GM23338 (cell line): ENCODE data around the gene FBLIM1. TPM values are rescaled to one million over a fixed set of nuclear protein-coding genes. Genes with fewer than 3 reads are reported as not detected.

Experiments
- ATAC-seq: fragments of 200-7000 bp; cut with Tn5 transposase; 3 replicates; pipeline ENCODE4 v1.9.1; 2020
- DNase-seq: peaks from one replicate; pipeline ENCODE4 v3.0.0-alpha.2; 2015; ENCODE audit warnings: low spot score
- H2AFZ ChIP-seq: fragments of 200-600 bp; sonication (generic); 2 replicates; pipeline ENCODE4 v1.8.0; 2016; ENCODE audit warnings: antibody characterized with exemption, mild to moderate bottlenecking, moderate library complexity
- H3F3A ChIP-seq: fragments of 200-600 bp; sonication (generic); replicated peaks from 2 replicates; pipeline ENCODE4 v1.8.0; 2017; ENCODE audit warnings: antibody characterized with exemption, mixed run types, low read depth
- H3K27ac ChIP-seq: fragments of 200-600 bp; sonication (generic); 2 replicates; pipeline ENCODE4 v1.6.1; 2016; ENCODE audit warnings: low read depth
- H3K27me3 ChIP-seq: fragments of 200-600 bp; sonication (generic); 2 replicates; pipeline ENCODE4 v1.8.0; 2016; ENCODE audit warnings: mild to moderate bottlenecking, mixed run types, moderate library complexity; ENCODE audit not compliant: insufficient read depth
- H3K36me3 ChIP-seq: fragments of 200-600 bp; sonication (generic); 2 replicates; pipeline ENCODE4 v1.8.0; 2016; ENCODE audit warnings: mild to moderate bottlenecking; ENCODE audit not compliant: insufficient read depth
- H3K4me1 ChIP-seq: fragments of 200-600 bp; sonication (generic); 2 replicates; pipeline ENCODE4 v1.8.0; 2016; ENCODE audit warnings: mild to moderate bottlenecking, moderate library complexity; ENCODE audit not compliant: insufficient read depth
- H3K4me2 ChIP-seq: fragments of 200-600 bp; sonication (generic); 2 replicates; pipeline ENCODE4 v1.7.1; 2017; ENCODE audit warnings: mixed run types
- H3K4me3 ChIP-seq: fragments of 200-600 bp; sonication (generic); 2 replicates; pipeline ENCODE4 v1.6.1; 2016; ENCODE audit warnings: mixed run types
- H3K79me2 ChIP-seq: fragments of 200-600 bp; sonication (generic); replicated peaks from 2 replicates; pipeline ENCODE4 v1.8.0; 2017; ENCODE audit warnings: mild to moderate bottlenecking; ENCODE audit not compliant: insufficient read depth
- H3K9me2 ChIP-seq: fragments of 200-600 bp; sonication (generic); 2 replicates; pipeline ENCODE4 v1.8.0; 2017; ENCODE audit not compliant: insufficient read depth
- H4K20me1 ChIP-seq: fragments of 200-600 bp; sonication (generic); replicated peaks from 2 replicates; pipeline ENCODE4 v1.8.0; 2017; ENCODE audit warnings: mild to moderate bottlenecking; ENCODE audit not compliant: insufficient read depth
- H3K27ac Mint-ChIP-seq: 2 replicates; pipeline ENCODE4 v1.8.0; 2020; ENCODE audit warnings: inconsistent platforms, mild to moderate bottlenecking, moderate library complexity, mixed read lengths
- H3K27me3 Mint-ChIP-seq: 3 replicates; pipeline ENCODE4 v1.8.0; 2022; ENCODE audit warnings: low read depth, mild to moderate bottlenecking, moderate library complexity, mixed read lengths, inconsistent platforms; ENCODE audit not compliant: insufficient read depth, poor library complexity
- H3K36me3 Mint-ChIP-seq: 3 replicates; pipeline ENCODE4 v1.8.0; 2021; ENCODE audit warnings: low read depth, mild to moderate bottlenecking, inconsistent platforms, moderate library complexity, mixed read lengths
- H3K4me1 Mint-ChIP-seq: 3 replicates; pipeline ENCODE4 v1.8.0; 2020; ENCODE audit warnings: mild to moderate bottlenecking, inconsistent platforms, mixed read lengths
- H3K4me3 Mint-ChIP-seq: 3 replicates; pipeline ENCODE4 v1.8.0; 2021; ENCODE audit warnings: moderate library complexity, mild to moderate bottlenecking, inconsistent platforms, mixed read lengths
- H3K9me3 Mint-ChIP-seq: 3 replicates; pipeline ENCODE4 v1.8.0; 2020; ENCODE audit warnings: moderate library complexity, mild to moderate bottlenecking, inconsistent platforms, mixed read lengths
- CREB1 ChIP-seq: fragments of 250-450 bp; sonication (Bioruptor Pico); IDR thresholded peaks from 2 replicates; pipeline ENCODE4 v1.5.0; 2020; ENCODE audit warnings: low read depth, mild to moderate bottlenecking, moderate library complexity
- CTCF ChIP-seq, 2 experiments: fragments of 200-600 bp in 1 of 2; sonication (generic) in 1 of 2; conservative IDR thresholded peaks; 2 replicates each; pipeline versions ENCODE4 v1.5.1 to v1.6.1; 2016 to 2017; ENCODE audit warnings: antibody characterized with exemption in 2 of 2, low read depth in 2 of 2, mild to moderate bottlenecking in 2 of 2, moderate library complexity in 1 of 2
- ETS1 ChIP-seq: IDR thresholded peaks from 2 replicates; pipeline ENCODE4 v1.6.1; 2016; ENCODE audit warnings: antibody characterized with exemption
- EZH2phosphoT487 ChIP-seq: fragments of 200-600 bp; sonication (generic); IDR thresholded peaks from one replicate; pipeline ENCODE4 v1.8.1; 2018; ENCODE audit warnings: antibody characterized with exemption; ENCODE audit not compliant: unreplicated experiment
- NANOG ChIP-seq: IDR thresholded peaks from 2 replicates; pipeline ENCODE4 v1.6.1; 2016; ENCODE audit warnings: antibody characterized with exemption, borderline replicate concordance
- POLR2AphosphoS5 ChIP-seq: IDR thresholded peaks from 2 replicates; pipeline ENCODE4 v1.6.1; 2016; ENCODE audit warnings: antibody characterized with exemption, low read depth
- REST ChIP-seq: IDR thresholded peaks from one replicate; pipeline ENCODE4 v1.6.1; 2018; ENCODE audit warnings: antibody characterized with exemption; ENCODE audit not compliant: unreplicated experiment
- ZNF114 ChIP-seq: fragments of 250-450 bp; sonication (Bioruptor Pico); IDR thresholded peaks from 2 replicates; pipeline ENCODE4 v1.5.0; 2020; ENCODE audit warnings: mild to moderate bottlenecking, moderate library complexity
- ZNF331 ChIP-seq: fragments of 250-450 bp; sonication (Bioruptor Pico); IDR thresholded peaks from 2 replicates; pipeline ENCODE4 v1.5.0; 2020; ENCODE audit warnings: low read depth, mild to moderate bottlenecking, moderate library complexity
- polyA plus RNA-seq: library from polyadenylated mRNA; unstranded; fragments of >200 nt; fragmentation: Nextera tagmentation; extraction: Ambion mirVana; gene quantifications from 2 replicates; pipeline ENCODE4 v1.2.1, GENCODE V29; 2016
- total RNA-seq: library from RNA; depleted of rRNA; stranded (reverse); fragments of >200 nt; shearing (Covaris generic); gene quantifications from 2 replicates; pipeline ENCODE4 v1.2.3, GENCODE V29; 2014

FBLIM1 gene
- total and polyA plus RNA-seq, 2 experiments from 2014 or later: 41.7 to 81.7 TPM

- H3F3A ChIP-seq: 0 out of 2 replicates have a peak, but pooled peaks cover 8% of the 10 kb centered on the region
- peak overlapping the region; percentile 68; the same call in 1 of the 2 replicates for H3K27ac Mint-ChIP-seq
- peaks cover 71% of the 10 kb centered on the region for H3K36me3 Mint-ChIP-seq
- no peak overlapping the region for H3K4me2 ChIP-seq
- peaks cover 21% of the 10 kb centered on the region for H3K27me3 Mint-ChIP-seq
- H3K36me3 ChIP-seq: peaks cover 28% of the 10 kb centered on the region
- no peak for DNase-seq
- H3K9me2 ChIP-seq: no peaks in the 10 kb centered on the region
- peaks cover 55% of the 10 kb centered on the region for H3K79me2 ChIP-seq
- peak overlapping the region; percentile 32; the same call in 1 of the 2 replicates for H3K27ac ChIP-seq
- no peak overlapping the region for H3K4me3 Mint-ChIP-seq
- TF ChIP-seq ZNF114 (CRISPR knock-in tag) (no peak), ETS1 (no peak), POLR2AphosphoS5 (no peak)
- H3K27me3 ChIP-seq: no peaks in the 10 kb centered on the region
- no peak overlapping the region for H3K4me3 ChIP-seq
- H4K20me1 ChIP-seq: peaks cover 34% of the 10 kb centered on the region
- no peak for ATAC-seq
- no peaks in the 10 kb centered on the region; the same call in 2 of the 3 replicates for H3K9me3 Mint-ChIP-seq
- H3K4me1 ChIP-seq: peaks cover 18% of the 10 kb centered on the region
- peaks cover 28% of the 10 kb centered on the region for H3K4me1 Mint-ChIP-seq
- H2AFZ ChIP-seq: no peak overlapping the region
Observed at GRCh38 chr1:15764269-15764764, 5.7 kb downstream of the FBLIM1 start.

- peak overlapping the region; percentile 44; the same call in 1 of the 2 replicates for H3K27ac Mint-ChIP-seq
- H3K4me1 Mint-ChIP-seq: peaks cover 26% of the 10 kb centered on the region
- DNase-seq: no peak
- peaks cover 49% of the 10 kb centered on the region for H3K79me2 ChIP-seq
- H3K36me3 ChIP-seq: peaks cover 32% of the 10 kb centered on the region
- no peak overlapping the region for H2AFZ ChIP-seq
- H3F3A ChIP-seq: 0 out of 2 replicates have a peak, but pooled peaks cover 8% of the 10 kb centered on the region
- H4K20me1 ChIP-seq: peaks cover 34% of the 10 kb centered on the region
- no peak for ATAC-seq
- H3K27me3 Mint-ChIP-seq: peaks cover 16% of the 10 kb centered on the region
- H3K27ac ChIP-seq: no peak overlapping the region
- no peak overlapping the region for H3K4me3 ChIP-seq
- no peaks in the 10 kb centered on the region for H3K27me3 ChIP-seq
- no peak overlapping the region for H3K4me3 Mint-ChIP-seq
- no peak overlapping the region for H3K4me2 ChIP-seq
- H3K9me3 Mint-ChIP-seq: no peaks in the 10 kb centered on the region; the same call in 2 of the 3 replicates
- peaks cover 69% of the 10 kb centered on the region for H3K36me3 Mint-ChIP-seq
- H3K9me2 ChIP-seq: no peaks in the 10 kb centered on the region
- peaks cover 16% of the 10 kb centered on the region for H3K4me1 ChIP-seq
- no peak for TF ChIP-seq POLR2AphosphoS5
- TF ChIP-seq ZNF114 (CRISPR knock-in tag): no peak
- no peak for TF ChIP-seq CTCF (conservative IDR thresholded peaks at IDR 0.05; ENCODE audit: low read depth in 2 of 2)
- TF ChIP-seq CREB1 (CRISPR knock-in tag): no peak
- no peak for TF ChIP-seq ZNF331
- no peak for TF ChIP-seq NANOG
- TF ChIP-seq REST: no peak
- TF ChIP-seq EZH2phosphoT487: no peak
Observed at GRCh38 chr1:15764890-15765289, 6.3 kb downstream of the FBLIM1 start.
